Body of pancreas (tissue), 4 donors: Measurements from ENCODE around the gene ZFP57. TPM values are rescaled to one million over a fixed set of nuclear protein-coding genes. Genes with fewer than 3 reads are reported as not detected.

Experiments used
- ATAC-seq: fragments of 150-250 bp; one replicate; pipeline ENCODE4 v1.9.1; 2016
- DNase-seq, 4 donors: peaks; one replicate each; pipeline ENCODE4 v3.0.0-alpha.2; 2019
- H3K27ac ChIP-seq, 4 donors: fragments of 200-600 bp; sonication (generic); 1 replicate in 3 of 4; 2 replicates in 1 of 4; pipeline versions ENCODE4 v1.5.1 to v1.6.1; 2016 to 2019; ENCODE audit warnings: mild to moderate bottlenecking in 1 of 4, mixed read lengths in 1 of 4, moderate library complexity in 1 of 4
- H3K27me3 ChIP-seq, 2 donors: fragments of 200-600 bp; sonication (generic); one replicate each; pipeline ENCODE4 v1.6.0; 2016; ENCODE audit warnings: mild to moderate bottlenecking in 1 of 2
- H3K36me3 ChIP-seq, 2 donors: fragments of 200-600 bp; sonication (generic); replicated peaks in 1 of 2; 2 replicates each; pipeline ENCODE4 v1.5.1; 2016; ENCODE audit warnings: low read depth in 2 of 2; ENCODE audit not compliant: insufficient read depth in 1 of 2
- H3K4me1 ChIP-seq: fragments of 200-600 bp; sonication (generic); one replicate; pipeline ENCODE4 v1.6.0; 2016
- H3K4me3 ChIP-seq, 2 donors: fragments of 200-600 bp; sonication (generic); 1 replicate in 1 of 2; 2 replicates in 1 of 2; pipeline ENCODE4 v1.5.1; 2016 to 2019
- H3K9me3 ChIP-seq, 3 donors: fragments of 200-600 bp; sonication (generic); 1 replicate in 2 of 3; 2 replicates in 1 of 3; pipeline ENCODE4 v1.5.1; 2016
- POLR2A ChIP-seq, 3 donors: fragments of 450-650 bp; IDR thresholded peaks; one replicate each; pipeline ENCODE4 v1.6.1; 2016; ENCODE audit warnings: antibody characterized with exemption in 3 of 3, mild to moderate bottlenecking in 2 of 3
- WGBS, 2 donors: methylation state at CpG; one replicate each; pipeline ENCODE4 v1.1.5; 2017; 5-methylcytosine and 5-hydroxymethylcytosine counted together
- intact Hi-C: fragments of 100-400 bp; cut with DNase I; formaldehyde crosslinking; loops from one replicate; pipeline ENCODE4 v1.15.1; 2023
- total RNA-seq, 2 donors: library from RNA; depleted of rRNA; stranded (reverse); fragments of >200 nt; gene quantifications; one replicate each; pipeline ENCODE4 v1.1.0, GENCODE V29; 2016
- TF ChIP-seq, protein P1 (sequence below), 7 experiments: fragments of 450-650 bp in 4 of 7; fragments of 200-600 bp in 3 of 7; sonication (generic) in 3 of 7; IDR thresholded peaks; one replicate each; pipeline ENCODE4 v1.5.1; 2016 to 2019; ENCODE audit warnings: antibody characterized with exemption in 7 of 7

ZFP57 gene
- total RNA-seq, 2 donors from 2014 or later, result not detected

DNA sequence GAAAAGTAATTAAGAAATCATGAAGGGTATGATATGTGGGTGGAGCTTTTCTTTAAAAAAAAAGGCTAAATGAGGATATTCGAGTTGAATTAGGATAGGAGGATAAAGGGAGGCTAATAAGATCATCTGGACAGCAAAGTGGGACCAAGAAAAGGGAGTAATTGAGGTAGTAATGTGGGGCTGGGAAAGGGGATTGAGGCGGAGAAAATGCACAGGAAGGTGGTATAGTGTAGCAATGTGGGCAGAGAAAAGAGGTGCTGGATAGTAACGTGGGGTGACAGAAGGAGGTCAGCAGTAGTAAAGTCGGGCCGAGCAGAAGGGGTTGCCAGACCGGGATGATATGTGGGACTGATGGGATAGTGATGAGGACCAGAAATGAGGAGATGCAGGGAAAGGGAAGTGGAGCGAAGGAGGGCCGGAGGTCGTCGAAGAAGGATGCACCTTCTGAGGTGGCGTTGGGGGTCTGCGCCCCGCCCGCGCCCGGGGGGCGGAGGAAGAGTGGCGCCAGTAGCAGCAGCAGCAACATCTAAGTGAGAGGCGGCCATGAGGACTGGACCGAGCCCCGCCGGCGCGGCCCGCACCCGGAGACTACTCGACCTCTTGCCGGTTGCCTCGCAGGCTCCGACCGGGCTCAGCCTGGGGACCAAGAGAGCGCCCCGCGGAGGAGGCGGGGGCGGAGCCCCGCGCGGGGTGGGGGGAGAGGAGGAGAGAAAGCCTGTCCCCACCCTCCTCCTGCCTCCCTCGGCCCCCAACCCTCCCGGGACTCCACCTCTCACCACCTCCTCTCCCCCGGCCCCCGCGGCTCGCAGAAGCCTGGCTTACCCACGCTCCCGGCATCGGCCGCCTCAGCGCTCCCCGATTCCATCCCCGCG, 48.9 kb downstream of the ZFP57 start:
- intact Hi-C loops, result no loop called here
- Histone ChIP-seq H3K4me1 (peaks cover 35% of the 10 kb centered on the region), H3K27ac (peak overlapping the region in 2 of 4 donors; percentile 21 to 49), H3K36me3 (no peaks in the 10 kb centered on the region), H3K4me3 (peak overlapping the region; percentile 82 to 83), H3K9me3 (no peaks in the 10 kb centered on the region), H3K27me3 (no peaks in the 10 kb centered on the region)
- peak; percentile 33 to 50 (median 45) for DNase-seq
- ATAC-seq, result peak; percentile 1
- 5 to 10% methylated on average over 36 to 49 of the region's 53 CpGs for WGBS, 2 donors
- TF ChIP-seq POLR2A (IDR thresholded peaks at IDR 0.05), result no peak
- TF ChIP-seq, protein P1, sequence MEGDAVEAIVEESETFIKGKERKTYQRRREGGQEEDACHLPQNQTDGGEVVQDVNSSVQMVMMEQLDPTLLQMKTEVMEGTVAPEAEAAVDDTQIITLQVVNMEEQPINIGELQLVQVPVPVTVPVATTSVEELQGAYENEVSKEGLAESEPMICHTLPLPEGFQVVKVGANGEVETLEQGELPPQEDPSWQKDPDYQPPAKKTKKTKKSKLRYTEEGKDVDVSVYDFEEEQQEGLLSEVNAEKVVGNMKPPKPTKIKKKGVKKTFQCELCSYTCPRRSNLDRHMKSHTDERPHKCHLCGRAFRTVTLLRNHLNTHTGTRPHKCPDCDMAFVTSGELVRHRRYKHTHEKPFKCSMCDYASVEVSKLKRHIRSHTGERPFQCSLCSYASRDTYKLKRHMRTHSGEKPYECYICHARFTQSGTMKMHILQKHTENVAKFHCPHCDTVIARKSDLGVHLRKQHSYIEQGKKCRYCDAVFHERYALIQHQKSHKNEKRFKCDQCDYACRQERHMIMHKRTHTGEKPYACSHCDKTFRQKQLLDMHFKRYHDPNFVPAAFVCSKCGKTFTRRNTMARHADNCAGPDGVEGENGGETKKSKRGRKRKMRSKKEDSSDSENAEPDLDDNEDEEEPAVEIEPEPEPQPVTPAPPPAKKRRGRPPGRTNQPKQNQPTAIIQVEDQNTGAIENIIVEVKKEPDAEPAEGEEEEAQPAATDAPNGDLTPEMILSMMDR (IDR thresholded peaks at IDR 0.05), result no peak

DNA sequence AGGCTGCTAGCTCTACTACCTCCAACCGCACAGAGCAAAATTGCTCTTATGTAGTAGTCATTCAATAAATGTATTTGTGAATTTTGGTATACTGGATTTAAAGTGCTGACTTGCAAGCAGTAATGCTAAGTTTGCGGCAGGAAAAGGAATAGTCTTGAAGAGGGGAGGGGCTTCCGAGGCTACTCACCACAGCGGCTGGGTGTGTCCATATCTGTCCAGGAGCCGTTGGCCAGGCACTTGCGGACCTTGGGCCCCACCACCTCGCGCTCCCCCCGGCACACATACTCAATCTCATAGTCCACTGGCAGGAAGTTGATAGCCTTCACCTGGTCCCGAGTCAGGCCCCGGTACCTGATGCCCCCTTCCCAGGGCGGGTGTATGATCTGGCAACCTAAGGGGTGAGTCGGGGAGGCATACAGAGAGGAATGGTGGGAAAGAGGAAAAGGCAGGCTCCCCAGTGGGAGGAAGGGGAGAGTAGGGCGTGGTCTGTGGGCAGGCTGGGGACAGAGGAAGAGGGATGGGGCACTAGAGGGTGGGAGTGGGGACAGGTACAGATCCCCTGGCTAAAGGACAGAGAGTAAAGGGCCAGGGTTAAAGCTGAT, 49.6 kb downstream of the ZFP57 start:
- Histone ChIP-seq H3K4me1 (peaks cover 35% of the 10 kb centered on the region), H3K36me3 (no peaks in the 10 kb centered on the region), H3K27me3 (no peaks in the 10 kb centered on the region), H3K9me3 (no peaks in the 10 kb centered on the region), H3K4me3 (no peak overlapping the region), H3K27ac (no peak overlapping the region)
- TF ChIP-seq, protein P1 (IDR thresholded peaks at IDR 0.05), result no peak
- TF ChIP-seq POLR2A (IDR thresholded peaks at IDR 0.05), result no peak
- intact Hi-C loops, result no loop called here
- no peak for DNase-seq
- no peak for ATAC-seq
- WGBS, 2 donors, result 67 to 72% methylated on average over 11 to 14 of the region's 14 CpGs

DNA sequence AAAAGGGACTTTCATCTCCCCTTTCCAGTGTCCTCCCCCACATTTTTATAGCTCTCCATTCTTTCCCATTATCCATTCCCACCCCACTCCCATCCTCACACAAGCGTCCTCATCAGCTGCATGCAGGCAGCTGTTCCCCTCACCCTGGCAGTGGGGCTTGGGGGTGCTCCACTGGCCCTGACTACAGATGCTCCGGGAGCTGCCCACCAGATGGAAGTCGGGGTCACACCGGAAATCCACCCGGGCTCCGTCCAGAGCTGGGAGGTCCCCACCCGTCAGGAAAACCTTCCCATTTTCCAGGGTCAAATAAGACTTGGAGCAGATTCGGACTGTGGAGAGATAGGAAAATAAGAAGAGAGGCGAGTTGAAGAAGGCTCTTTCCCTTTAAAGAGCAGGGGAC, 50.6 kb downstream of the ZFP57 start:
- Histone ChIP-seq H3K9me3 (no peaks in the 10 kb centered on the region), H3K27me3 (no peaks in the 10 kb centered on the region), H3K4me3 (no peak overlapping the region), H3K36me3 (no peaks in the 10 kb centered on the region), H3K4me1 (peaks cover 35% of the 10 kb centered on the region), H3K27ac (no peak overlapping the region)
- WGBS, 2 donors, result 70 to 83% methylated on average over 9 of the region's 9 CpGs
- no peak for DNase-seq
- intact Hi-C loops, result no loop called here
- ATAC-seq, result no peak
- TF ChIP-seq POLR2A (IDR thresholded peaks at IDR 0.05), result no peak
- TF ChIP-seq, protein P1 (IDR thresholded peaks at IDR 0.05), result no peak

DNA sequence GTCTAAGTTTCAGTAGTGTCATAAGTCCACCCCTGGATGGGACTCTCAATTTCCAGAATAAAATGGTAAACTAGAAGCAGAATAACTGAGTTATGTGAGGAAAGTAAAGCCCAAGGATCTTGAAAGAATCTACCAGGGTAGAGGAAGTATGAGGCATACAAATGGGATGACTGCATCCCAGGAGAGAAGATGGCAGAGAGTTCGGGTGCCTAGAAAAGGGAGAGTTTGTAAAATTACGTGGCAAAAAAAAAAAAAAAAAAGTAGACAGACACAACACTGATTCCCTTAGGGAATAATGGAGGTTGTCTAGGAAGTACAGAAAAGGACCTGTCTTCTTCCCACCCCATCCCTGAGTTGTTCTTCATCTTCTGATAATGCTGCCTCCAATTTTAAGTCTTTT, 51.4 kb downstream of the ZFP57 start:
- Histone ChIP-seq H3K9me3 (no peaks in the 10 kb centered on the region), H3K27me3 (no peaks in the 10 kb centered on the region), H3K4me3 (no peak overlapping the region), H3K27ac (no peak overlapping the region), H3K36me3 (no peaks in the 10 kb centered on the region), H3K4me1 (peaks cover 35% of the 10 kb centered on the region)
- no peak for DNase-seq
- TF ChIP-seq, protein P1 (IDR thresholded peaks at IDR 0.05), result no peak
- no peak for TF ChIP-seq POLR2A (IDR thresholded peaks at IDR 0.05)
- 83 to 86% methylated on average over 2 of the region's 2 CpGs for WGBS, 2 donors
- intact Hi-C loops, result no loop called here
- ATAC-seq, result no peak
